Measurements from ENCODE around the gene DUSP22.

DNA sequence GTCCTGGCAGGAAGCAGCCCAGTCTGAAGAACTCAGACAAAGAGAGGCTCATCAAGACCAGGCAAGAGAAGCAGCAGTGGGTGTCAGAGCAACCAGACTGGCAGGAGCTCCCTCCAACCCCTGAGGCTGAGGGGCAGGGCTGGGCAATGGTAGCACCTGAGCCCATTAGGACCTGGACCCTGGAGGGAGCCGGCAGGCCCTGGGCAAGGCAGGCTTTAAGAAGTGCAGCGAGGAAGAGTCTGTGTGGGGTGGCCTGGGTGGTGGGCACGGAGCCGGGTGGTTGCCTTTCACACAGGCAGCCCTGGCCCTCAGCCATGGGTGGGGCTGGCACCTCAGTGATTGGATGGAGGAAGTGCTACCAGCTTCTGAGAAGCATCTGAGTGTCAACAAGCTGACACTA is 66.1 kb downstream of the DUSP22 start:
- TF ChIP-seq, protein P1, sequence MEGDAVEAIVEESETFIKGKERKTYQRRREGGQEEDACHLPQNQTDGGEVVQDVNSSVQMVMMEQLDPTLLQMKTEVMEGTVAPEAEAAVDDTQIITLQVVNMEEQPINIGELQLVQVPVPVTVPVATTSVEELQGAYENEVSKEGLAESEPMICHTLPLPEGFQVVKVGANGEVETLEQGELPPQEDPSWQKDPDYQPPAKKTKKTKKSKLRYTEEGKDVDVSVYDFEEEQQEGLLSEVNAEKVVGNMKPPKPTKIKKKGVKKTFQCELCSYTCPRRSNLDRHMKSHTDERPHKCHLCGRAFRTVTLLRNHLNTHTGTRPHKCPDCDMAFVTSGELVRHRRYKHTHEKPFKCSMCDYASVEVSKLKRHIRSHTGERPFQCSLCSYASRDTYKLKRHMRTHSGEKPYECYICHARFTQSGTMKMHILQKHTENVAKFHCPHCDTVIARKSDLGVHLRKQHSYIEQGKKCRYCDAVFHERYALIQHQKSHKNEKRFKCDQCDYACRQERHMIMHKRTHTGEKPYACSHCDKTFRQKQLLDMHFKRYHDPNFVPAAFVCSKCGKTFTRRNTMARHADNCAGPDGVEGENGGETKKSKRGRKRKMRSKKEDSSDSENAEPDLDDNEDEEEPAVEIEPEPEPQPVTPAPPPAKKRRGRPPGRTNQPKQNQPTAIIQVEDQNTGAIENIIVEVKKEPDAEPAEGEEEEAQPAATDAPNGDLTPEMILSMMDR (IDR thresholded peaks at IDR 0.05): no peak
- TF ChIP-seq POLR2A (IDR thresholded peaks at IDR 0.05): no peak
